IMR-90 (cell line): ENCODE data around the gene LRPAP1.

ENCODE experiments used
- NFE2L2 ChIP-seq: fragments of 150-350 bp; IDR thresholded peaks from 2 replicates; pipeline ENCODE4 v1.6.1; 2016; ENCODE audit warnings: low read depth, mild to moderate bottlenecking, low read length
- POLR2A ChIP-seq: IDR thresholded peaks from 2 replicates; pipeline ENCODE4 v1.6.1; 2012; ENCODE audit warnings: mild to moderate bottlenecking, low read depth, low read length
- RAD21 ChIP-seq: IDR thresholded peaks from 2 replicates; pipeline ENCODE4 v1.6.1; 2012; ENCODE audit warnings: low read length, improper control_type of control experiment
- TF ChIP-seq, protein P1 (sequence below): fragments of 150-350 bp; IDR thresholded peaks from 2 replicates; pipeline ENCODE4 v1.6.1; 2017; ENCODE audit warnings: mild to moderate bottlenecking, antibody characterized with exemption, low read length, low read depth
- TF ChIP-seq, protein P2 (sequence below): conservative IDR thresholded peaks from 2 replicates; pipeline ENCODE4 v1.5.1; 2012; ENCODE audit warnings: mild to moderate bottlenecking, low read depth, low read length, improper control_type of control experiment

DNA sequence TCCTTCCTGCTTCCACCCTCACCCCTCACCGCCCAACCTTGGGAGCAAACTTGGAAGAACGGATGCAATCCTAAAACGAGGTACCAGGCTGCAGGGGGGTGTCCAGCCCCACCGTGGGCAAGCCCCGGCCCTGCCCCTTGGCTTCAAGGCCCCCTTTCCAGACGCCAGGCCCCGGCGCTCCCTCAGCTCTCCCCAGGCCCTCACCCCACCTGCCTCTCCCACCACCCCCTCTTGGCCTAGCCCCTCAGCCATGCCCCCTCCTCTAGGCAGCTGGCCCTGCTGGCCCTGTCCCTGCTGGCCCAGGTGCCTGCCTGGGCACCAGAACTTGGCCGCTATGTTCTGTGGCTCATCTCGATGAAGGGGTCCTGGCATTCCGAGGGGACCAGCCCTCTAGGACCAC is 33.8 kb downstream of the LRPAP1 start:
- TF ChIP-seq, protein P1, sequence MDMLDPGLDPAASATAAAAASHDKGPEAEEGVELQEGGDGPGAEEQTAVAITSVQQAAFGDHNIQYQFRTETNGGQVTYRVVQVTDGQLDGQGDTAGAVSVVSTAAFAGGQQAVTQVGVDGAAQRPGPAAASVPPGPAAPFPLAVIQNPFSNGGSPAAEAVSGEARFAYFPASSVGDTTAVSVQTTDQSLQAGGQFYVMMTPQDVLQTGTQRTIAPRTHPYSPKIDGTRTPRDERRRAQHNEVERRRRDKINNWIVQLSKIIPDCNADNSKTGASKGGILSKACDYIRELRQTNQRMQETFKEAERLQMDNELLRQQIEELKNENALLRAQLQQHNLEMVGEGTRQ: no peak
- TF ChIP-seq RAD21 (no peak), POLR2A (no peak), NFE2L2 (no peak)
- TF ChIP-seq, protein P2, sequence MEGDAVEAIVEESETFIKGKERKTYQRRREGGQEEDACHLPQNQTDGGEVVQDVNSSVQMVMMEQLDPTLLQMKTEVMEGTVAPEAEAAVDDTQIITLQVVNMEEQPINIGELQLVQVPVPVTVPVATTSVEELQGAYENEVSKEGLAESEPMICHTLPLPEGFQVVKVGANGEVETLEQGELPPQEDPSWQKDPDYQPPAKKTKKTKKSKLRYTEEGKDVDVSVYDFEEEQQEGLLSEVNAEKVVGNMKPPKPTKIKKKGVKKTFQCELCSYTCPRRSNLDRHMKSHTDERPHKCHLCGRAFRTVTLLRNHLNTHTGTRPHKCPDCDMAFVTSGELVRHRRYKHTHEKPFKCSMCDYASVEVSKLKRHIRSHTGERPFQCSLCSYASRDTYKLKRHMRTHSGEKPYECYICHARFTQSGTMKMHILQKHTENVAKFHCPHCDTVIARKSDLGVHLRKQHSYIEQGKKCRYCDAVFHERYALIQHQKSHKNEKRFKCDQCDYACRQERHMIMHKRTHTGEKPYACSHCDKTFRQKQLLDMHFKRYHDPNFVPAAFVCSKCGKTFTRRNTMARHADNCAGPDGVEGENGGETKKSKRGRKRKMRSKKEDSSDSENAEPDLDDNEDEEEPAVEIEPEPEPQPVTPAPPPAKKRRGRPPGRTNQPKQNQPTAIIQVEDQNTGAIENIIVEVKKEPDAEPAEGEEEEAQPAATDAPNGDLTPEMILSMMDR: no peak
